Psoas muscle (tissue), 8 donors: ENCODE measurements around the gene MTHFD1L. TPM values are rescaled to one million over a fixed set of nuclear protein-coding genes. Genes with fewer than 3 reads are reported as not detected.

Experiments
- ATAC-seq, 4 donors: fragments of 200-7000 bp; cut with Tn5 transposase; one replicate each; pipeline ENCODE4 v1.9.1; 2020; ENCODE audit warnings: moderate library complexity in 3 of 4, mild to moderate bottlenecking in 2 of 4
- DNase-seq, 2 donors: peaks; one replicate each; pipeline ENCODE4 v3.0.0-alpha.2; 2020
- H3K27ac ChIP-seq: fragments of 200-600 bp; one replicate; pipeline ENCODE4 v1.8.0; 2022
- H3K27me3 ChIP-seq, 3 donors: fragments of 200-600 bp in 1 of 3; one replicate each; pipeline versions ENCODE4 v1.6.1 to v1.8.0; 2013 to 2022; ENCODE audit warnings: low read length in 2 of 3, mild to moderate bottlenecking in 2 of 3, moderate library complexity in 1 of 3; ENCODE audit not compliant: insufficient read depth in 3 of 3
- H3K36me3 ChIP-seq, 2 donors: fragments of 200-600 bp in 1 of 2; one replicate each; pipeline versions ENCODE4 v1.6.1 to v1.8.0; 2013 to 2022; ENCODE audit warnings: low read depth in 1 of 2, mild to moderate bottlenecking in 1 of 2, moderate library complexity in 1 of 2; ENCODE audit not compliant: insufficient read depth in 1 of 2
- H3K4me1 ChIP-seq: fragments of 200-600 bp; one replicate; pipeline ENCODE4 v1.8.0; 2022
- H3K4me3 ChIP-seq: fragments of 200-600 bp; one replicate; pipeline ENCODE4 v1.8.0; 2022; ENCODE audit warnings: mild to moderate bottlenecking
- H3K9me3 ChIP-seq: fragments of 200-600 bp; one replicate; pipeline ENCODE4 v1.8.0; 2022
- CTCF ChIP-seq: fragments of 200-600 bp; IDR thresholded peaks from one replicate; pipeline ENCODE4 v1.8.0; 2022; ENCODE audit warnings: antibody characterized with exemption
- WGBS, 3 donors: extraction: QIAGEN DNeasy Blood & Tissue Kit; methylation state at CpG; one replicate each; pipeline versions ENCODE4 v1.1.6 to v1.1.7; 2013; 5-methylcytosine and 5-hydroxymethylcytosine counted together
- intact Hi-C, 2 donors: fragments of 100-400 bp; cut with DNase I; formaldehyde crosslinking; loops; one replicate each; pipeline versions ENCODE4 v1.11.0 to v1.14.2; 2022
- polyA plus RNA-seq, 3 donors: library from polyadenylated mRNA; stranded (reverse); fragments of 200-250 nt; gene quantifications; one replicate each; pipeline ENCODE4 v1.2.3, GENCODE V29; 2013
- total RNA-seq, 4 donors: library from RNA; stranded (reverse); fragmentation: NEBNext Ultra II Directional in 2 of 4; extraction: Animal tissue kit (Norgen Biotek cat#: 25700) in 2 of 4; gene quantifications; one replicate each; pipeline versions ENCODE4 v1.2.1 to v1.2.4, GENCODE V29; 2021 to 2023
- donor health status: healthy with polysubstance abuse.
- donor health status: DM: no; HTN: no; CAD: no; lungs with moderate emphysema.
- donor health status: Bipolar disorder and iron deficiency.
- donor health status: healthy.
- donor health status: DM: yes; HTN: yes; CAD: no.
- donor health status: DM: no; HTN: no; CAD: no.
- donor health status: DM: no; HTN: no; CAD: no.
- donor health status: DM: yes; HTN: yes; CAD: no.

MTHFD1L gene
- total and polyA plus RNA-seq, 7 donors, result 0.21 to 4.1 (median 1.1) TPM

- no peak for ATAC-seq
- H3K27me3 ChIP-seq, result peaks cover 0 to 2% (median 0%) of the 10 kb centered on the region in 3 donors
- no peaks in the 10 kb centered on the region for H3K36me3 ChIP-seq
- no peak for TF ChIP-seq CTCF
- no peak overlapping the region for H3K4me3 ChIP-seq
- H3K27ac ChIP-seq, result no peak overlapping the region
- H3K4me1 ChIP-seq, result no peaks in the 10 kb centered on the region
- DNase-seq, result no peak
- intact Hi-C loops, result no loop called here
- 72 to 73% (median 73%) methylated on average over 7 of the region's 7 CpGs for WGBS, 3 donors
- no peaks in the 10 kb centered on the region for H3K9me3 ChIP-seq
Measured at GRCh38 chr6:151024597-151024996, 159.1 kb downstream of the MTHFD1L start.

- H3K27me3 ChIP-seq, result peaks cover 0 to 2% (median 0%) of the 10 kb centered on the region in 3 donors
- H3K4me1 ChIP-seq, result no peaks in the 10 kb centered on the region
- no peaks in the 10 kb centered on the region for H3K36me3 ChIP-seq
- no peak overlapping the region for H3K4me3 ChIP-seq
- ATAC-seq (no peak), DNase-seq (no peak)
- no peak overlapping the region for H3K27ac ChIP-seq
- intact Hi-C loops, result no loop called here
- no peak for TF ChIP-seq CTCF
- no peaks in the 10 kb centered on the region for H3K9me3 ChIP-seq
- WGBS, 3 donors, result 56 to 67% (median 59%) methylated on average over 16 of the region's 16 CpGs
Measured at GRCh38 chr6:151025076-151025475, 159.6 kb downstream of the MTHFD1L start.

- intact Hi-C loops, result no loop called here
- Histone ChIP-seq H3K4me3 (no peak overlapping the region), H3K9me3 (no peaks in the 10 kb centered on the region), H3K27me3 (peaks cover 0 to 2% (median 0%) of the 10 kb centered on the region in 3 donors), H3K36me3 (no peaks in the 10 kb centered on the region), H3K27ac (no peak overlapping the region), H3K4me1 (no peaks in the 10 kb centered on the region)
- ATAC-seq, result no peak
- no peak for TF ChIP-seq CTCF
- 75 to 85% (median 81%) methylated on average over 4 of the region's 4 CpGs for WGBS, 3 donors
- no peak for DNase-seq
Measured at GRCh38 chr6:151026041-151026663, 160.7 kb downstream of the MTHFD1L start.

- no peaks in the 10 kb centered on the region for H3K9me3 ChIP-seq
- H3K36me3 ChIP-seq, result no peaks in the 10 kb centered on the region
- H3K27ac ChIP-seq, result no peak overlapping the region
- no peak for ATAC-seq
- peaks cover 0 to 2% (median 0%) of the 10 kb centered on the region in 3 donors for H3K27me3 ChIP-seq
- no peaks in the 10 kb centered on the region for H3K4me1 ChIP-seq
- TF ChIP-seq CTCF, result no peak
- WGBS, 3 donors, result 76 to 84% (median 82%) methylated on average over 1 of the region's 1 CpG
- no peak for DNase-seq
- no peak overlapping the region for H3K4me3 ChIP-seq
- intact Hi-C loops, result no loop called here
Measured at GRCh38 chr6:151027295-151027747, 161.8 kb downstream of the MTHFD1L start.
